DOHH2 (cell line): ENCODE measurements around the gene ATP2A1.

ENCODE experiments used
- EZH2phosphoT487 ChIP-seq: fragments of 200-600 bp; sonication (generic); IDR thresholded peaks from 2 replicates; pipeline ENCODE4 v1.6.1; 2017; ENCODE audit warnings: borderline replicate concordance, mild to moderate bottlenecking, antibody characterized with exemption, low read length, moderate library complexity, mixed read lengths
- TF ChIP-seq, protein P1 (sequence below): fragments of 200-600 bp; sonication (generic); IDR thresholded peaks from one replicate; pipeline ENCODE4 v1.5.1; 2014; ENCODE audit warnings: antibody characterized with exemption, mild to moderate bottlenecking, low read depth, low read length; ENCODE audit not compliant: poor library complexity, severe bottlenecking

DNA sequence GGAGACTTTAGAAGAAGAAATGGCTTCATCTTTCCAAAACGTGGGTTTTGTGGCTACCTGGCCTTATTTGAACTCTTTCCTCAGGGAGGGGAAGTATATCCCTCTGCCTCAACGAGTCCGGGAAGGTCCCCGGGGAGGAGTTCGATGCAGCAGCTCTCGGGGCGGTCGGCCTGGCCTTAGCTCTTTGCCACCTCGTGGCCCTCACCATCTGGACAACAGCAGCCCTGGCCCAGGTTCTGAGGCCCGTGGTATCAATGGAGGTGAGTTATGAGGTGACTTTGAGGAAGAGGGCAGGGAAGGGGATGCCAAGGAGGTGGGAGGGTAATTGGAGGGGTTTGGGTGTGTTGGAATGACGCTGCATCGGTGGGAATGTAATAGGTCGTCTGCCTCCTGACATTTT is 47.8 kb upstream of the ATP2A1 start:
- TF ChIP-seq, protein P1, sequence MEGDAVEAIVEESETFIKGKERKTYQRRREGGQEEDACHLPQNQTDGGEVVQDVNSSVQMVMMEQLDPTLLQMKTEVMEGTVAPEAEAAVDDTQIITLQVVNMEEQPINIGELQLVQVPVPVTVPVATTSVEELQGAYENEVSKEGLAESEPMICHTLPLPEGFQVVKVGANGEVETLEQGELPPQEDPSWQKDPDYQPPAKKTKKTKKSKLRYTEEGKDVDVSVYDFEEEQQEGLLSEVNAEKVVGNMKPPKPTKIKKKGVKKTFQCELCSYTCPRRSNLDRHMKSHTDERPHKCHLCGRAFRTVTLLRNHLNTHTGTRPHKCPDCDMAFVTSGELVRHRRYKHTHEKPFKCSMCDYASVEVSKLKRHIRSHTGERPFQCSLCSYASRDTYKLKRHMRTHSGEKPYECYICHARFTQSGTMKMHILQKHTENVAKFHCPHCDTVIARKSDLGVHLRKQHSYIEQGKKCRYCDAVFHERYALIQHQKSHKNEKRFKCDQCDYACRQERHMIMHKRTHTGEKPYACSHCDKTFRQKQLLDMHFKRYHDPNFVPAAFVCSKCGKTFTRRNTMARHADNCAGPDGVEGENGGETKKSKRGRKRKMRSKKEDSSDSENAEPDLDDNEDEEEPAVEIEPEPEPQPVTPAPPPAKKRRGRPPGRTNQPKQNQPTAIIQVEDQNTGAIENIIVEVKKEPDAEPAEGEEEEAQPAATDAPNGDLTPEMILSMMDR: no peak
- no peak for TF ChIP-seq EZH2phosphoT487
